Esophagus squamous epithelium (tissue), 5 donors: ENCODE measurements around the gene SMO. TPM values are rescaled to one million over a fixed set of nuclear protein-coding genes. Genes with fewer than 3 reads are reported as not detected.

Experiments used
- DNase-seq: peaks from one replicate; lab custom pipeline; 2025; lab: John Stamatoyannopoulos, UW
- H3K27ac ChIP-seq, 4 donors: fragments of 200-600 bp; sonication (generic); one replicate each; pipeline ENCODE4 v1.5.1; 2016 to 2019; ENCODE audit warnings: mild to moderate bottlenecking in 1 of 4
- H3K27me3 ChIP-seq, 4 donors: fragments of 200-600 bp; sonication (generic); 1 replicate in 3 of 4; 2 replicates in 1 of 4; pipeline versions ENCODE4 v1.5.1 to v1.6.0; 2017 to 2021; ENCODE audit warnings: antibody characterized with exemption in 1 of 4
- H3K36me3 ChIP-seq, 3 donors: fragments of 200-600 bp; sonication (generic); one replicate each; pipeline ENCODE4 v1.5.1; 2016 to 2019
- H3K4me1 ChIP-seq, 3 donors: fragments of 200-600 bp; sonication (generic); one replicate each; pipeline ENCODE4 v1.5.1; 2017 to 2019
- H3K4me3 ChIP-seq, 4 donors: fragments of 200-600 bp; sonication (generic); 1 replicate in 3 of 4; 2 replicates in 1 of 4; pipeline ENCODE4 v1.5.1; 2016 to 2019; ENCODE audit warnings: mild to moderate bottlenecking in 2 of 4, moderate library complexity in 1 of 4
- H3K9me3 ChIP-seq, 3 donors: fragments of 200-600 bp; sonication (generic); one replicate each; pipeline ENCODE4 v1.5.1; 2016 to 2019
- CTCF ChIP-seq, 6 experiments: fragments of 450-650 bp in 4 of 6; fragments of 200-600 bp in 2 of 6; sonication (generic) in 2 of 6; IDR thresholded peaks; one replicate each; pipeline ENCODE4 v1.5.1; 2016 to 2019; ENCODE audit warnings: antibody characterized with exemption in 6 of 6, mild to moderate bottlenecking in 4 of 6, moderate library complexity in 4 of 6
- POLR2A ChIP-seq, 4 donors: fragments of 450-650 bp; IDR thresholded peaks; one replicate each; pipeline ENCODE4 v1.6.1; 2017; ENCODE audit warnings: antibody characterized with exemption in 4 of 4, mild to moderate bottlenecking in 4 of 4, moderate library complexity in 3 of 4
- WGBS, 2 donors: methylation state at CpG; one replicate each; pipeline ENCODE4 v1.1.5; 2018; 5-methylcytosine and 5-hydroxymethylcytosine counted together
- intact Hi-C: fragments of 100-400 bp; cut with DNase I; formaldehyde crosslinking; loops from one replicate; pipeline ENCODE4 v1.15.0; 2022
- total RNA-seq, 4 donors: library from RNA; depleted of rRNA; stranded (reverse); fragments of >200 nt; gene quantifications; one replicate each; pipeline ENCODE4 v1.1.0, GENCODE V29; 2016
- donor health status: DM: yes; HTN: yes; CAD: no.

Gene SMO
- total RNA-seq, 4 donors from 2014 or later = 9.2 to 18.4 (median 10.4) TPM

- peaks cover 0 to 16% (median 0%) of the 10 kb centered on the region in 4 donors for H3K27me3 ChIP-seq
- intact Hi-C loops = no loop called here
- no peaks in the 10 kb centered on the region for H3K9me3 ChIP-seq
- no peaks in the 10 kb centered on the region for H3K36me3 ChIP-seq
- peak overlapping the region in 3 of 4 donors; percentile 68 to 71 (median 71) for H3K27ac ChIP-seq
- peak overlapping the region; percentile 59 to 90 (median 74) for H3K4me3 ChIP-seq
- DNase-seq = no peak
- TF ChIP-seq POLR2A (IDR thresholded peaks at IDR 0.05) = no peak
- TF ChIP-seq CTCF (IDR thresholded peaks at IDR 0.05) = no peak
- peaks cover 0 to 71% (median 37%) of the 10 kb centered on the region in 3 donors for H3K4me1 ChIP-seq
- WGBS, 2 donors = 31 to 37% methylated on average over 11 to 12 of the region's 14 CpGs
Measured at GRCh38 chr7:129187681-129188371, 607 bp upstream of the SMO start.

GRCh38 chr7:129188892-129189660 lies 643 bp downstream of the SMO start:
- WGBS, 2 donors = 6% methylated on average over 3 to 5 of the region's 83 CpGs
- H3K27ac ChIP-seq = peak overlapping the region; percentile 47 to 71 (median 70)
- H3K27me3 ChIP-seq = peaks cover 0 to 16% (median 0%) of the 10 kb centered on the region in 4 donors
- TF ChIP-seq POLR2A (IDR thresholded peaks at IDR 0.05) = no peak
- no peak for TF ChIP-seq CTCF (IDR thresholded peaks at IDR 0.05)
- intact Hi-C loops = no loop called here
- H3K4me3 ChIP-seq = peak overlapping the region; percentile 59 to 90 (median 74)
- no peaks in the 10 kb centered on the region for H3K9me3 ChIP-seq
- peaks cover 0 to 70% (median 37%) of the 10 kb centered on the region in 3 donors for H3K4me1 ChIP-seq
- H3K36me3 ChIP-seq = no peaks in the 10 kb centered on the region
- DNase-seq = no peak

- WGBS, 2 donors = 30 to 34% methylated on average over 13 of the region's 13 CpGs
Measured at GRCh38 chr7:129189661-129190310, 1.4 kb downstream of the SMO start.

GRCh38 chr7:129191272-129191671 lies 2.8 kb downstream of the SMO start:
- Histone ChIP-seq H3K36me3 (no peaks in the 10 kb centered on the region), H3K4me3 (no peak overlapping the region), H3K4me1 (peaks cover 0 to 48% (median 21%) of the 10 kb centered on the region in 3 donors), H3K27me3 (peaks cover 0 to 16% (median 0%) of the 10 kb centered on the region in 4 donors), H3K27ac (no peak overlapping the region), H3K9me3 (no peaks in the 10 kb centered on the region)
- DNase-seq = no peak
- 47 to 50% methylated on average over 3 of the region's 3 CpGs for WGBS, 2 donors
- intact Hi-C loops = no loop called here
- TF ChIP-seq POLR2A (IDR thresholded peaks at IDR 0.05) = no peak
- no peak for TF ChIP-seq CTCF (IDR thresholded peaks at IDR 0.05)

More at GRCh38 chr7:129189661-129190310, 1.4 kb downstream of the SMO start:
- H3K4me3 ChIP-seq = peak overlapping the region; percentile 59 to 90 (median 74)
- H3K36me3 ChIP-seq = no peaks in the 10 kb centered on the region
- no peak for DNase-seq
- intact Hi-C loops = no loop called here
- TF ChIP-seq POLR2A (IDR thresholded peaks at IDR 0.05) = no peak
- H3K27me3 ChIP-seq = peaks cover 0 to 16% (median 0%) of the 10 kb centered on the region in 4 donors
- H3K4me1 ChIP-seq = peaks cover 0 to 63% (median 32%) of the 10 kb centered on the region in 3 donors
- peak overlapping the region in 1 of 4 donors; percentile 68 for H3K27ac ChIP-seq
- H3K9me3 ChIP-seq = no peaks in the 10 kb centered on the region

- Histone ChIP-seq H3K27me3 (peaks cover 0 to 8% (median 0%) of the 10 kb centered on the region in 4 donors), H3K9me3 (no peaks in the 10 kb centered on the region), H3K4me3 (no peak overlapping the region), H3K36me3 (no peaks in the 10 kb centered on the region), H3K27ac (no peak overlapping the region), H3K4me1 (peaks cover 0 to 28% (median 16%) of the 10 kb centered on the region in 3 donors)
- no peak for DNase-seq
- intact Hi-C loops = no loop called here
- WGBS, 2 donors = 92 to 100% methylated on average over 2 of the region's 3 CpGs
- no peak for TF ChIP-seq POLR2A (IDR thresholded peaks at IDR 0.05)
- TF ChIP-seq CTCF (IDR thresholded peaks at IDR 0.05) = no peak
Measured at GRCh38 chr7:129193892-129194291, 5.5 kb downstream of the SMO start.
